ENCODE measurements around the gene TRAPPC6A. TPM values are rescaled to one million over a fixed set of nuclear protein-coding genes. Genes with fewer than 3 reads are reported as not detected.

The TRAPPC6A gene
- total and polyA plus RNA-seq, 2 of the 13 experiments (the other 11 are each of a cell fraction or from before 2014, with no cell fraction given): 6.5 to 21.0 TPM

DNA sequence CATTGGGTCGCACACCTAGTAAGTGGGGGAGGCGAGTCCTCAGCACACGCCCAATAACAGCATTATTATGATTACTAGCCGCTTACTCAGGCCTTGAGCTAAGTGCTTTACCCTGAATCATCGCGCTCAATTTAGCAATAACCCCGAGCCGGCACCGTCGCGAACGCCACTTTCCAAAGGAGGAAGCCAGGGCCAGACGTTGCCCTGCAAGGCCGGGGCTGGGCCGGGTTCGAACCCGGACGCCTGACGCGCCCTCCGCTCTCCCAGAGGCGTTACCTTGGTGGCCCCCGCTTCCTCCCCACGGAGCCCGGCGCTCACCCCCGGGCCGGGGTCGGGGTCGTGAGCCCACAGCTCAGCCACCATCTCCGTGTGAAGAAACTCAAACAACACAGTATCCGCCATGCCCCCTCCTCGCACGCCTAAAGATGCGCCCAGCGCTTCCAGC lies at the start of gene TRAPPC6A (continued):
- TF ChIP-seq, protein P1, sequence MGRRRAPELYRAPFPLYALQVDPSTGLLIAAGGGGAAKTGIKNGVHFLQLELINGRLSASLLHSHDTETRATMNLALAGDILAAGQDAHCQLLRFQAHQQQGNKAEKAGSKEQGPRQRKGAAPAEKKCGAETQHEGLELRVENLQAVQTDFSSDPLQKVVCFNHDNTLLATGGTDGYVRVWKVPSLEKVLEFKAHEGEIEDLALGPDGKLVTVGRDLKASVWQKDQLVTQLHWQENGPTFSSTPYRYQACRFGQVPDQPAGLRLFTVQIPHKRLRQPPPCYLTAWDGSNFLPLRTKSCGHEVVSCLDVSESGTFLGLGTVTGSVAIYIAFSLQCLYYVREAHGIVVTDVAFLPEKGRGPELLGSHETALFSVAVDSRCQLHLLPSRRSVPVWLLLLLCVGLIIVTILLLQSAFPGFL (CRISPR knock-in tag; IDR thresholded peaks at IDR 0.05): no peak
- TF ChIP-seq ZNF572 (CRISPR knock-in tag; IDR thresholded peaks at IDR 0.05) (no peak), SMARCE1 (IDR thresholded peaks at IDR 0.05; ENCODE audit: borderline replicate concordance) (no peak), TOE1 (CRISPR knock-in tag; IDR thresholded peaks at IDR 0.05) (no peak), GATAD1 (CRISPR knock-in tag; IDR thresholded peaks at IDR 0.05) (no peak; the same call in 1 of the 2 replicates), NR2C2 (CRISPR knock-in tag; IDR thresholded peaks at IDR 0.05; ENCODE audit: borderline replicate concordance) (0 out of 2 replicates have a peak, but pooled peaks have one; percentile 11), PHF21A (CRISPR knock-in tag; IDR thresholded peaks at IDR 0.05) (no peak; the same call in 1 of the 2 replicates), TRIM22 (IDR thresholded peaks at IDR 0.05) (no peak), ZNF564 (CRISPR knock-in tag; IDR thresholded peaks at IDR 0.05) (no peak), SETDB1 (CRISPR knock-in tag; IDR thresholded peaks at IDR 0.05; ENCODE audit: borderline replicate concordance) (no peak), NFE2L2 (IDR thresholded peaks at IDR 0.05; ENCODE audit: low read length) (no peak), ZNF136 (CRISPR knock-in tag; IDR thresholded peaks at IDR 0.05; ENCODE audit: low read depth) (no peak), ZNF562 (CRISPR knock-in tag; IDR thresholded peaks at IDR 0.05; ENCODE audit: borderline replicate concordance) (no peak), ZSCAN29 (CRISPR knock-in tag; conservative IDR thresholded peaks at IDR 0.05) (no peak), SOX13 (IDR thresholded peaks at IDR 0.05) (no peak), SOX13 (CRISPR knock-in tag; conservative IDR thresholded peaks at IDR 0.05 in 1 of 2, IDR thresholded peaks at IDR 0.05 in 1 of 2) (no peak), SALL2 (CRISPR knock-in tag; IDR thresholded peaks at IDR 0.05) (no peak), REPIN1 (CRISPR knock-in tag; IDR thresholded peaks at IDR 0.05; ENCODE audit: borderline replicate concordance, low read depth) (no peak; the same call in 1 of the 2 replicates), ASH2L (IDR thresholded peaks at IDR 0.05; ENCODE audit: insufficient read length, low read depth, low read length) (peak; percentile 14), SMC3 (IDR thresholded peaks at IDR 0.05; ENCODE audit: low read length) (no peak), ZNF350 (CRISPR knock-in tag; IDR thresholded peaks at IDR 0.05; ENCODE audit: borderline replicate concordance, low read depth) (no peak), GABPA (IDR thresholded peaks at IDR 0.05; ENCODE audit: low read depth, low read length) (no peak), GABPA (CRISPR knock-in tag; IDR thresholded peaks at IDR 0.05; ENCODE audit: low read depth) (no peak)
- TF ChIP-seq, protein P2, sequence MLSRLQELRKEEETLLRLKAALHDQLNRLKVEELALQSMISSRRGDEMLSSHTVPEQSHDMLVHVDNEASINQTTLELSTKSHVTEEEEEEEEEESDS (CRISPR knock-in tag; IDR thresholded peaks at IDR 0.05; ENCODE audit: borderline replicate concordance): no peak
- TF ChIP-seq, protein P3, sequence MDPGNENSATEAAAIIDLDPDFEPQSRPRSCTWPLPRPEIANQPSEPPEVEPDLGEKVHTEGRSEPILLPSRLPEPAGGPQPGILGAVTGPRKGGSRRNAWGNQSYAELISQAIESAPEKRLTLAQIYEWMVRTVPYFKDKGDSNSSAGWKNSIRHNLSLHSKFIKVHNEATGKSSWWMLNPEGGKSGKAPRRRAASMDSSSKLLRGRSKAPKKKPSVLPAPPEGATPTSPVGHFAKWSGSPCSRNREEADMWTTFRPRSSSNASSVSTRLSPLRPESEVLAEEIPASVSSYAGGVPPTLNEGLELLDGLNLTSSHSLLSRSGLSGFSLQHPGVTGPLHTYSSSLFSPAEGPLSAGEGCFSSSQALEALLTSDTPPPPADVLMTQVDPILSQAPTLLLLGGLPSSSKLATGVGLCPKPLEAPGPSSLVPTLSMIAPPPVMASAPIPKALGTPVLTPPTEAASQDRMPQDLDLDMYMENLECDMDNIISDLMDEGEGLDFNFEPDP (CRISPR knock-in tag; conservative IDR thresholded peaks at IDR 0.05): no peak
- TF ChIP-seq, protein P4, sequence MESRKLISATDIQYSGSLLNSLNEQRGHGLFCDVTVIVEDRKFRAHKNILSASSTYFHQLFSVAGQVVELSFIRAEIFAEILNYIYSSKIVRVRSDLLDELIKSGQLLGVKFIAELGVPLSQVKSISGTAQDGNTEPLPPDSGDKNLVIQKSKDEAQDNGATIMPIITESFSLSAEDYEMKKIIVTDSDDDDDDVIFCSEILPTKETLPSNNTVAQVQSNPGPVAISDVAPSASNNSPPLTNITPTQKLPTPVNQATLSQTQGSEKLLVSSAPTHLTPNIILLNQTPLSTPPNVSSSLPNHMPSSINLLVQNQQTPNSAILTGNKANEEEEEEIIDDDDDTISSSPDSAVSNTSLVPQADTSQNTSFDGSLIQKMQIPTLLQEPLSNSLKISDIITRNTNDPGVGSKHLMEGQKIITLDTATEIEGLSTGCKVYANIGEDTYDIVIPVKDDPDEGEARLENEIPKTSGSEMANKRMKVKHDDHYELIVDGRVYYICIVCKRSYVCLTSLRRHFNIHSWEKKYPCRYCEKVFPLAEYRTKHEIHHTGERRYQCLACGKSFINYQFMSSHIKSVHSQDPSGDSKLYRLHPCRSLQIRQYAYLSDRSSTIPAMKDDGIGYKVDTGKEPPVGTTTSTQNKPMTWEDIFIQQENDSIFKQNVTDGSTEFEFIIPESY (CRISPR knock-in tag; IDR thresholded peaks at IDR 0.05): no peak

Data from HepG2 (cell line).